H9 (cell line): ENCODE data around the gene CPB1. TPM values are rescaled to one million over a fixed set of nuclear protein-coding genes. Genes with fewer than 3 reads are reported as not detected.

Source experiments
- DNase-seq: peaks from one replicate; pipeline ENCODE4 v3.0.0-alpha.2; 2017
- H2AFZ ChIP-seq: one replicate; pipeline ENCODE4 v1.6.1; 2013; ENCODE audit warnings: mild to moderate bottlenecking, low read length, control low read depth, moderate library complexity
- H2AK5ac ChIP-seq: 2 replicates; pipeline ENCODE4 v1.6.1; 2013; ENCODE audit warnings: low read length, control low read depth, mixed read lengths; ENCODE audit not compliant: insufficient read length
- H2BK120ac ChIP-seq: one replicate; pipeline ENCODE4 v1.6.1; 2013; ENCODE audit warnings: low read depth, mild to moderate bottlenecking, low read length, control low read depth, inconsistent platforms; ENCODE audit not compliant: poor library complexity, severe bottlenecking
- H2BK12ac ChIP-seq: 2 replicates; pipeline ENCODE4 v1.6.1; 2013; ENCODE audit warnings: low read length, control low read depth, mixed read lengths, low read depth; ENCODE audit not compliant: insufficient read length
- H2BK15ac ChIP-seq: 2 replicates; pipeline ENCODE4 v1.6.1; 2013; ENCODE audit warnings: low read depth, low read length, control low read depth
- H2BK20ac ChIP-seq: one replicate; pipeline ENCODE4 v1.6.1; 2013; ENCODE audit warnings: low read depth, mild to moderate bottlenecking, low read length, control low read depth, inconsistent platforms; ENCODE audit not compliant: poor library complexity, severe bottlenecking
- H2BK5ac ChIP-seq: 2 replicates; pipeline ENCODE4 v1.6.1; 2013; ENCODE audit warnings: low read length, control low read depth, mixed read lengths; ENCODE audit not compliant: insufficient read length
- H3K14ac ChIP-seq: 2 replicates; pipeline ENCODE4 v1.6.1; 2013; ENCODE audit warnings: low read length, control low read depth; ENCODE audit not compliant: insufficient read depth
- H3K18ac ChIP-seq: 2 replicates; pipeline ENCODE4 v1.6.1; 2013; ENCODE audit warnings: low read depth, mild to moderate bottlenecking, mixed read lengths, low read length, control low read depth; ENCODE audit not compliant: insufficient read length
- H3K23ac ChIP-seq: 2 replicates; pipeline ENCODE4 v1.6.1; 2013; ENCODE audit warnings: low read length, control low read depth, mixed read lengths, low read depth; ENCODE audit not compliant: insufficient read length
- H3K23me2 ChIP-seq: 2 replicates; pipeline ENCODE4 v1.6.1; 2013; ENCODE audit warnings: low read depth, mild to moderate bottlenecking, mixed read lengths, low read length, control low read depth; ENCODE audit not compliant: insufficient read length, poor library complexity, severe bottlenecking
- H3K27ac ChIP-seq: 2 replicates; pipeline ENCODE4 v1.5.1; 2013; ENCODE audit warnings: low read length, control low read depth, mixed read lengths, low read depth; ENCODE audit not compliant: insufficient read length
- H3K27me3 ChIP-seq: 2 replicates; pipeline ENCODE4 v1.6.1; 2013; ENCODE audit warnings: low read length, control low read depth, inconsistent platforms; ENCODE audit not compliant: insufficient read depth
- H3K4ac ChIP-seq: 2 replicates; pipeline ENCODE4 v1.6.1; 2013; ENCODE audit warnings: low read depth, mild to moderate bottlenecking, control low read depth, inconsistent platforms, low read length, moderate library complexity
- H3K4me1 ChIP-seq: 2 replicates; pipeline ENCODE4 v1.6.1; 2013; ENCODE audit warnings: low read length, control low read depth, inconsistent platforms; ENCODE audit not compliant: insufficient read depth
- H3K4me2 ChIP-seq: 2 replicates; pipeline ENCODE4 v1.6.1; 2013; ENCODE audit warnings: low read length, control low read depth, mixed read lengths; ENCODE audit not compliant: insufficient read length, insufficient read depth
- H3K56ac ChIP-seq: 2 replicates; pipeline ENCODE4 v1.6.1; 2013; ENCODE audit warnings: low read depth, mild to moderate bottlenecking, mixed read lengths, low read length, control low read depth; ENCODE audit not compliant: insufficient read length
- H3K79me1 ChIP-seq: 2 replicates; pipeline ENCODE4 v1.6.1; 2013; ENCODE audit warnings: low read depth, mild to moderate bottlenecking, moderate library complexity, low read length, control low read depth, inconsistent platforms; ENCODE audit not compliant: insufficient read depth, poor library complexity, severe bottlenecking
- H3K79me2 ChIP-seq: 2 replicates; pipeline ENCODE4 v1.6.1; 2013; ENCODE audit warnings: low read length, control low read depth, inconsistent platforms; ENCODE audit not compliant: insufficient read depth
- H3K9ac ChIP-seq: 2 replicates; pipeline ENCODE4 v1.6.1; 2013; ENCODE audit warnings: low read length, control low read depth, mixed read lengths; ENCODE audit not compliant: insufficient read length; ENCODE audit errors: extremely low read depth
- H3K9me3 ChIP-seq: one replicate; pipeline ENCODE4 v1.6.1; 2013; ENCODE audit warnings: low read depth, low read length, inconsistent platforms; ENCODE audit not compliant: control insufficient read depth
- H3T11ph ChIP-seq: one replicate; pipeline ENCODE4 v1.6.1; 2013; ENCODE audit warnings: mild to moderate bottlenecking, low read length, control low read depth, inconsistent platforms
- H4K20me1 ChIP-seq: one replicate; pipeline ENCODE4 v1.6.1; 2013; ENCODE audit not compliant: control insufficient read depth, insufficient read length, insufficient read depth
- H4K5ac ChIP-seq: 2 replicates; pipeline ENCODE4 v1.6.1; 2013; ENCODE audit warnings: low read depth, mild to moderate bottlenecking, mixed read lengths, low read length, control low read depth; ENCODE audit not compliant: insufficient read length
- H4K8ac ChIP-seq: replicated peaks from 2 replicates; pipeline ENCODE4 v1.6.1; 2013; ENCODE audit warnings: low read length, control low read depth, mixed read lengths, low read depth; ENCODE audit not compliant: insufficient read length
- H4K91ac ChIP-seq: 2 replicates; pipeline ENCODE4 v1.6.1; 2013; ENCODE audit warnings: low read depth, mild to moderate bottlenecking, moderate library complexity, mixed read lengths, low read length, control low read depth; ENCODE audit not compliant: insufficient read length
- H3K27ac Mint-ChIP-seq, 3 experiments: 2 replicates in 2 of 3; 3 replicates in 1 of 3; pipeline ENCODE4 v1.8.0; 2020 to 2021; ENCODE audit warnings: mixed read lengths in 3 of 3, mild to moderate bottlenecking in 1 of 3, moderate library complexity in 1 of 3
- H3K27me3 Mint-ChIP-seq: 2 replicates; pipeline ENCODE4 v1.8.0; 2021; ENCODE audit warnings: low read depth, mild to moderate bottlenecking, moderate library complexity, mixed read lengths
- H3K36me3 Mint-ChIP-seq, 3 experiments: 2 replicates in 2 of 3; 3 replicates in 1 of 3; pipeline ENCODE4 v1.8.0; 2020 to 2021; ENCODE audit warnings: low read depth in 3 of 3, mixed read lengths in 3 of 3; ENCODE audit not compliant: insufficient read depth in 1 of 3
- H3K4me1 Mint-ChIP-seq, 2 experiments: 2 replicates each; pipeline ENCODE4 v1.8.0; 2020; ENCODE audit warnings: mixed read lengths in 2 of 2
- H3K4me3 Mint-ChIP-seq, 2 experiments: 2 replicates in 1 of 2; 3 replicates in 1 of 2; pipeline ENCODE4 v1.8.0; 2020 to 2021; ENCODE audit warnings: mild to moderate bottlenecking in 2 of 2, mixed read lengths in 2 of 2, moderate library complexity in 1 of 2
- H3K9me3 Mint-ChIP-seq, 2 experiments: 2 replicates in 1 of 2; 3 replicates in 1 of 2; pipeline ENCODE4 v1.8.0; 2020; ENCODE audit warnings: mild to moderate bottlenecking in 2 of 2, mixed read lengths in 2 of 2, moderate library complexity in 1 of 2
- CTCF ChIP-seq: fragments of 200-600 bp; sonication (generic); conservative IDR thresholded peaks from 3 replicates; pipeline ENCODE4 v1.8.0; 2021; ENCODE audit warnings: antibody characterized with exemption, mild to moderate bottlenecking
- WGBS: extraction: QIAGEN DNeasy Blood & Tissue Kit; methylation state at CpG from one replicate; pipeline ENCODE4 v1.1.7; 2013; ENCODE audit warnings: missing lambda C conversion rate, low lambda C conversion rate, mixed read lengths; ENCODE audit not compliant: insufficient read length; ENCODE audit errors: extremely low coverage; 5-methylcytosine and 5-hydroxymethylcytosine counted together
- total RNA-seq: library from RNA; stranded (reverse); gene quantifications from 2 replicates; pipeline ENCODE4 v1.2.1, GENCODE V29; 2021

Gene CPB1
- total RNA-seq, 1 experiment from 2014 or later = not detected

- WGBS = no CpG with 5 or more reads among the region's 1 CpG
- H2BK5ac ChIP-seq = no peak overlapping the region
- H2BK15ac ChIP-seq = no peak overlapping the region
- no peak overlapping the region for H3K14ac ChIP-seq
- H3K27me3 ChIP-seq = no peaks in the 10 kb centered on the region
- H4K5ac ChIP-seq = no peak overlapping the region
- no peak overlapping the region for H2AFZ ChIP-seq
- no peak overlapping the region for H4K8ac ChIP-seq
- H3K18ac ChIP-seq = no peak overlapping the region
- H3K4me2 ChIP-seq = no peak overlapping the region
- no peaks in the 10 kb centered on the region for H3K79me1 ChIP-seq
- no peak overlapping the region for H2BK20ac ChIP-seq
- no peak overlapping the region for H3K56ac ChIP-seq
- Mint-ChIP-seq H3K9me3 (no peaks in the 10 kb centered on the region), H3K4me1 (no peaks in the 10 kb centered on the region), H3K27ac (no peak overlapping the region), H3K27me3 (no peaks in the 10 kb centered on the region), H3K36me3 (no peaks in the 10 kb centered on the region), H3K4me3 (no peak overlapping the region)
- no peak overlapping the region for H2BK120ac ChIP-seq
- H3K79me2 ChIP-seq = no peaks in the 10 kb centered on the region
- H3K27ac ChIP-seq = no peak overlapping the region
- no peak for DNase-seq
- no peaks in the 10 kb centered on the region for H4K20me1 ChIP-seq
- no peak overlapping the region for H4K91ac ChIP-seq
- H2AK5ac ChIP-seq = no peak overlapping the region
- H2BK12ac ChIP-seq = no peak overlapping the region
- H3K9me3 ChIP-seq = no peaks in the 10 kb centered on the region
- no peak overlapping the region for H3K4ac ChIP-seq
- H3K4me1 ChIP-seq = no peaks in the 10 kb centered on the region
- no peak overlapping the region for H3K23ac ChIP-seq
- H3K23me2 ChIP-seq = no peaks in the 10 kb centered on the region
- H3K9ac ChIP-seq = no peak overlapping the region
- H3T11ph ChIP-seq = no peak overlapping the region
- TF ChIP-seq CTCF = no peak
Observed at GRCh38 chr3:148848410-148848809, 20.8 kb downstream of the CPB1 start.
